ENCODE data around the gene TMX2. TPM values are rescaled to one million over a fixed set of nuclear protein-coding genes. Genes with fewer than 3 reads are reported as not detected.

Gene TMX2
- total and polyA plus RNA-seq, 10 of the 15 experiments (the other 5 are each of a cell fraction or from before 2014, with no cell fraction given), result 64.3 to 134 (median 91.6) TPM

GRCh38 chr11:57775491-57775890, 63.1 kb downstream of the TMX2 start:
- peaks cover 90% of the 10 kb centered on the region for H3K79me2 ChIP-seq (ENCODE audit: control insufficient read depth, insufficient read depth, low read length)
- no peak for ATAC-seq
- in situ Hi-C loops (cut with MboI) (no loop called here), intact Hi-C loops (cut with micrococcal nuclease; ENCODE audit: unreplicated experiment) (no loop called here)
- TF ChIP-seq E4F1 (IDR thresholded peaks at IDR 0.05; ENCODE audit: borderline replicate concordance, partially characterized antibody) (no peak), RAD21 (IDR thresholded peaks at IDR 0.05; ENCODE audit: insufficient read depth, low read depth, low read length) (no peak), SPI1 (IDR thresholded peaks at IDR 0.05; ENCODE audit: borderline replicate concordance, insufficient read depth, low read depth, low read length) (no peak), TCF12 (IDR thresholded peaks at IDR 0.05; ENCODE audit: low read depth, low read length) (no peak), ATF3 (IDR thresholded peaks at IDR 0.05; ENCODE audit: borderline replicate concordance, extremely low read depth, low read depth, low read length) (no peak), BHLHE40 (IDR thresholded peaks at IDR 0.05; ENCODE audit: borderline replicate concordance in 1 of 2, low read depth in 2 of 2, low read length in 1 of 2) (no peak), PAX5 (IDR thresholded peaks at IDR 0.05; ENCODE audit: borderline replicate concordance, low read depth, low read length) (no peak), IKZF1 (conservative IDR thresholded peaks at IDR 0.05) (no peak), BMI1 (IDR thresholded peaks at IDR 0.05; ENCODE audit: borderline replicate concordance) (no peak)
- no peak overlapping the region for H3K27ac ChIP-seq (ENCODE audit: control insufficient read depth, insufficient read depth)
- no peaks in the 10 kb centered on the region for H3K9me3 ChIP-seq (replicated peaks; ENCODE audit: control insufficient read depth, insufficient read depth, low read length)
- no peak overlapping the region for H3K9ac ChIP-seq (ENCODE audit: control insufficient read depth, insufficient read depth, low read length)
- WGBS (ENCODE audit: insufficient coverage, insufficient replicate concordance, low lambda C conversion rate, missing lambda C conversion rate), result 90% methylated on average over 5 of the region's 5 CpGs
- H3K4me2 ChIP-seq (ENCODE audit: control insufficient read depth, insufficient read depth), result 0 out of 2 replicates have a peak overlapping the region, but pooled peaks have one; percentile 11
- TSS peak; percentile 26 for BruUV-seq (replicated peaks)
- ChIA-PET POLR2A (interaction anchor here (0.7 to 10.7 kb wide), 5 partner anchors 11 to 731 kb away, joined by 3 to 110 read pairs (median 4); partner anchors contain the start of genes CTNND1 and SELENOH), CTCF (interaction anchor here (1.3 to 10.8 kb wide), 5 partner anchors 9 to 25 kb away, joined by 3 to 69 read pairs (median 7); partner anchors contain the start of gene CTNND1), SMC1A (ENCODE audit: uncharacterized antibody, unreplicated experiment) (interaction anchor here (1.2 to 11.7 kb wide), 4 partner anchors 9 to 13 kb away, joined by 4 to 117 read pairs (median 8); partner anchors contain the start of gene CTNND1), RAD21 (ENCODE audit: unreplicated experiment) (interaction anchor here (7.8 kb wide), 1 partner anchor 11 kb away, joined by 41 read pairs; no protein-coding TSS in a partner anchor)
- no peaks in the 10 kb centered on the region for H4K20me1 ChIP-seq (ENCODE audit: control insufficient read depth, insufficient read depth)
- H2AFZ ChIP-seq (ENCODE audit: control insufficient read depth, low read depth, low read length), result no peak overlapping the region
- FAIRE-seq, result no peak
- no peak for DNase-seq (ENCODE audit: low read depth, low spot score)
- H3K36me3 ChIP-seq (ENCODE audit: control insufficient read depth in 2 of 2, insufficient read depth in 2 of 2, low read length in 1 of 2), result peaks cover 0 to 6% of the 10 kb centered on the region in 2 experiments; a peak in 1 of 4 replicates
- H3K4me3 ChIP-seq, result no peak overlapping the region
- peaks cover 16% of the 10 kb centered on the region for H3K4me1 ChIP-seq (ENCODE audit: control insufficient read depth, insufficient read depth, low read length)
- H3K27me3 ChIP-seq (replicated peaks in 1 of 2; ENCODE audit: control insufficient read depth in 2 of 2, insufficient read depth in 2 of 2, low read length in 1 of 2), result no peaks in the 10 kb centered on the region
